ENCODE measurements around the gene MSANTD1.

The MSANTD1 gene

GRCh38 chr4:3284734-3285557 is 36.0 kb downstream of the MSANTD1 start:
- no peaks in the 10 kb centered on the region for H3K9me3 ChIP-seq (ENCODE audit: control insufficient read depth in 2 of 2, low read length in 2 of 2)

DNA sequence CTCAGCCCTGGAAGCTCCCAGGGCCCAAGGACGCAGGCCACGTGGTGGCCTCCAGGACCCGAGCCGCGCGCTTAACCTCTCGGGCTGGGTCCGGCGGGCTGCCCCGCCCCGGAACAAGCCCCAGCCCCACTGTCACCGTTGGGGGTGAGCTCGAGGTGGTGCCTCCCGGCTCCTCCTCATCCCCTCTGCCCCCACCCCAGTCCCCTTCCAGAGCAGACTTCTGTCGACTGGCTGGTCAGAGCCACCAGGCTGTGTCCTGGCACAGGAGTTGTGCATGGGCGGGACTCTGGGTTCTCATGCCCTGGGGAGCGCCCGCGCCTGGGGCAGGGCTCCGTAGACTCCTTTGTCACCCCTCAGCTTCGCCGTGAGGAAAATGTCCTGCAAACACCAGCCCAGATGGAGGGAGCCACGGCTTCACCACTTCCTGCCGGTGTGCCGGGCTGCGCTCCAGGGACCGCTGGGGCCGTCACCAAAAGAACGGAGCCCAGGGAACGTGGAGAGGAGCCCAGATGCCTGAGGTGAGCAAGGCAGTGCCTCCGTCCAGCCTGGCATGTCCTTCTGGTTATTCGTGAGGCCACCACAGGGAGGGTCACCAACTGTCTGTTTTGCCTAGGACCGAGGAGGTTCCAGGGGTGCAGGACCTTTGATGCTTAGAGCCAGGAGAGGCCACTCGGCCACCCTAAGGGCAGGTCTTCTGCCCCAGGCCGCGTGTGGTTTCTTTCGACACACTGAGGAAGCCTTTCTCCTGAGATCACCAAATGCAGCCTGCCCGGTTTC is 36.8 kb downstream of the MSANTD1 start:
- peaks cover 8% of the 10 kb centered on the region in 2 donors for H3K27me3 ChIP-seq (ENCODE audit: control insufficient read depth in 1 of 2, insufficient read depth in 2 of 2, low read length in 2 of 2)
- H3K9ac ChIP-seq (ENCODE audit: low read length in 2 of 2) = no peak overlapping the region
- H3K36me3 ChIP-seq (ENCODE audit: control insufficient read depth in 2 of 2, insufficient read depth in 2 of 2, low read length in 2 of 2) = no peaks in the 10 kb centered on the region
- no peak overlapping the region for H3K27ac ChIP-seq (ENCODE audit: low read length)
- no peak overlapping the region for H3K4me3 ChIP-seq (ENCODE audit: low read length in 2 of 2)
- H3K4me1 ChIP-seq (ENCODE audit: control insufficient read depth, insufficient read depth, low read length) = peaks cover 4% of the 10 kb centered on the region
- H3K9me3 ChIP-seq (ENCODE audit: control insufficient read depth in 2 of 2, low read length in 2 of 2) = no peaks in the 10 kb centered on the region

More at GRCh38 chr4:3284734-3285557, 36.0 kb downstream of the MSANTD1 start:
- Histone ChIP-seq H3K27ac (ENCODE audit: low read length) (no peak overlapping the region), H3K4me1 (ENCODE audit: control insufficient read depth, insufficient read depth, low read length) (peaks cover 3% of the 10 kb centered on the region), H3K27me3 (ENCODE audit: control insufficient read depth in 1 of 2, insufficient read depth in 2 of 2, low read length in 2 of 2) (peaks cover 8% of the 10 kb centered on the region in 2 donors), H3K4me3 (ENCODE audit: low read length in 2 of 2) (no peak overlapping the region), H3K9ac (ENCODE audit: low read length in 2 of 2) (no peak overlapping the region), H3K36me3 (ENCODE audit: control insufficient read depth in 2 of 2, insufficient read depth in 2 of 2, low read length in 2 of 2) (no peaks in the 10 kb centered on the region)

DNA sequence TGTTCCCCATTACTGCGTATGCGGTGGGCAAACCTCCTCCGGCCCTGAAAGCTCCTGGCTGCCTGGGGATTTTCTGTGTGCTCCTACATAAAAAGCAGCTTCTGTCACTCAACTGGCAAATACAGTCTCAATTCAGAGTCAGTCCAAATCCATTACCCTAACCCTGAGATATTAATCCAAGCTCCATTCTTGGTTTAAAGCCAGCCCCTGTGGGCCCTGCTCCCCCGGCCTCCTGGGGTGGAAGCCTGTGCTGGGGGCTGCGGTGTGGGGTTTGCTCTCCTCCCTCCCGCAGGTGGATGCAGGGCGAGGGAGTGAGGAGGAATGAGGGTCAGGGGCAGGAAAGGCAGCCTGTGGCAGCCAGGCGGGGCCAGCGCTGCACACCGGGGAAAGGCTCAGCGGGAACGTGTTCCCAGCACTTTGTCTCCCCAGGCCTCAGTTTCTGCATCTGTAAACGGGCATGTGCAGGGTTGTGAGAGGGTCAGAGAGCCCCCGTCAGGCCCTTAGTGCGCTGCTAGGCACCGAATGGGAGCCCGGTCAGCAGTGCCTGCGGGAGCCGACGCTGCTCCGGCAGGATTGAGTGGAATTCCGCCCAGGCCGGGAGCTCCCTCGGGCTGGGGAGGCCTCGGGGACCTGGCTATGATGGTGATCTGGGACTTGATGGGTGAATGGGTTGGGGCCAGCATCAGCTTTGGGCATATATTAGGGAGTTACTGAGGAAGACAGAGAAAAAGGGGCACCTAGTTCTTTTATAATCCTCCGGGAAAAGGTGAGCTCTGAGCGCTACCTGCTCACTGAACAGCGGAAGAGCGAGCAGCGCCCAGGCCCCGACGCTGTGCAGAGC is 37.6 kb downstream of the MSANTD1 start:
- no peaks in the 10 kb centered on the region for H3K9me3 ChIP-seq (ENCODE audit: control insufficient read depth in 2 of 2, low read length in 2 of 2)
- no peaks in the 10 kb centered on the region for H3K36me3 ChIP-seq (ENCODE audit: control insufficient read depth in 2 of 2, insufficient read depth in 2 of 2, low read length in 2 of 2)
- no peak overlapping the region for H3K27ac ChIP-seq (ENCODE audit: low read length)
- no peak overlapping the region for H3K4me3 ChIP-seq (ENCODE audit: low read length in 2 of 2)
- H3K27me3 ChIP-seq (ENCODE audit: control insufficient read depth in 1 of 2, insufficient read depth in 2 of 2, low read length in 2 of 2) = peaks cover 8% of the 10 kb centered on the region in 2 donors
- no peak overlapping the region for H3K9ac ChIP-seq (ENCODE audit: low read length in 2 of 2)
- peaks cover 12% of the 10 kb centered on the region for H3K4me1 ChIP-seq (ENCODE audit: control insufficient read depth, insufficient read depth, low read length)

DNA sequence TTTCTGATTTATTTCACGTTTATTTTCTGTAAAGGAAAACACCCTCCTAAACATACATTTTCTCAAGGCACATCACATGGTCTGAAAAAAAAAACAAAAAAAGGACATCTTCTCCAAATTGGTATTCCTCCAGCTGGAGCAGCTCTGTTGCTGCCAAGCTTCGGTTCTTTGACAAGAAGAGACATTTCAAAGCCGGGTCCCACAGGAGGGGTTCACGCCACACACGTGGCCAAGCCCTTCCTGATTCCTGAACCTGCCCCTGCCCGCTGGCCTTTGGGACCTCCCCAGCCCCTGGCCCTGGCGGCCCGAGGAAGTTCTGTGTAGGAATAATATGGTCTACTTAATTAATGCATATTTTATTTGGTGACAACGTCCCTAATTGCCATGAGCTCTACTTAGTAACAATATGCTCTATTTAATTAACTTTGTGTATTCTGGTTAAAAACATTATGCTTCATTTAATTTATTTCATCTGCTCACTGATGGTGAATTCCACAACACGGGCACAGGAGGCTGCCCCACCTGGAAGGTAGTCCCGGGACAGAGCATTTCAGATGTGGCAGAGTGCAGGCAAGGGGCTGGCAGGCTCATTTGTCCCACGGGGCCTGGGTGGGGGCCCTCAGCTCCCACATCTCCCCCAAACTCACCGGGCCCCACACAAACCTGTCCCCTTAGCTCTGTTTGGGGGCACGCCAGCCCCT is 38.5 kb downstream of the MSANTD1 start:
- Histone ChIP-seq H3K36me3 (ENCODE audit: control insufficient read depth in 2 of 2, insufficient read depth in 2 of 2, low read length in 2 of 2) (no peaks in the 10 kb centered on the region), H3K27ac (ENCODE audit: low read length) (no peak overlapping the region), H3K27me3 (ENCODE audit: control insufficient read depth in 1 of 2, insufficient read depth in 2 of 2, low read length in 2 of 2) (peaks cover 8% of the 10 kb centered on the region in 2 donors), H3K4me1 (ENCODE audit: control insufficient read depth, insufficient read depth, low read length) (peaks cover 19% of the 10 kb centered on the region), H3K9me3 (ENCODE audit: control insufficient read depth in 2 of 2, low read length in 2 of 2) (no peaks in the 10 kb centered on the region), H3K9ac (ENCODE audit: low read length in 2 of 2) (no peak overlapping the region), H3K4me3 (ENCODE audit: low read length in 2 of 2) (no peak overlapping the region)

- H3K27ac ChIP-seq (ENCODE audit: low read length) = no peak overlapping the region
- no peaks in the 10 kb centered on the region for H3K36me3 ChIP-seq (ENCODE audit: control insufficient read depth in 2 of 2, insufficient read depth in 2 of 2, low read length in 2 of 2)
- H3K4me1 ChIP-seq (ENCODE audit: control insufficient read depth, insufficient read depth, low read length) = peaks cover 19% of the 10 kb centered on the region
- peaks cover 8% of the 10 kb centered on the region in 2 donors for H3K27me3 ChIP-seq (ENCODE audit: control insufficient read depth in 1 of 2, insufficient read depth in 2 of 2, low read length in 2 of 2)
- no peak overlapping the region for H3K4me3 ChIP-seq (ENCODE audit: low read length in 2 of 2)
- no peak overlapping the region for H3K9ac ChIP-seq (ENCODE audit: low read length in 2 of 2)
- H3K9me3 ChIP-seq (ENCODE audit: control insufficient read depth in 2 of 2, low read length in 2 of 2) = no peaks in the 10 kb centered on the region
Measured at GRCh38 chr4:3287972-3288570, 39.1 kb downstream of the MSANTD1 start.

GRCh38 chr4:3288571-3289094 is 39.7 kb downstream of the MSANTD1 start:
- H3K4me3 ChIP-seq (ENCODE audit: low read length in 2 of 2) = no peak overlapping the region
- peaks cover 8% of the 10 kb centered on the region in 2 donors for H3K27me3 ChIP-seq (ENCODE audit: control insufficient read depth in 1 of 2, insufficient read depth in 2 of 2, low read length in 2 of 2)
- no peak overlapping the region for H3K27ac ChIP-seq (ENCODE audit: low read length)
- H3K4me1 ChIP-seq (ENCODE audit: control insufficient read depth, insufficient read depth, low read length) = peaks cover 22% of the 10 kb centered on the region
- H3K9ac ChIP-seq (ENCODE audit: low read length in 2 of 2) = no peak overlapping the region
- H3K9me3 ChIP-seq (ENCODE audit: control insufficient read depth in 2 of 2, low read length in 2 of 2) = no peaks in the 10 kb centered on the region
- no peaks in the 10 kb centered on the region for H3K36me3 ChIP-seq (ENCODE audit: control insufficient read depth in 2 of 2, insufficient read depth in 2 of 2, low read length in 2 of 2)

DNA sequence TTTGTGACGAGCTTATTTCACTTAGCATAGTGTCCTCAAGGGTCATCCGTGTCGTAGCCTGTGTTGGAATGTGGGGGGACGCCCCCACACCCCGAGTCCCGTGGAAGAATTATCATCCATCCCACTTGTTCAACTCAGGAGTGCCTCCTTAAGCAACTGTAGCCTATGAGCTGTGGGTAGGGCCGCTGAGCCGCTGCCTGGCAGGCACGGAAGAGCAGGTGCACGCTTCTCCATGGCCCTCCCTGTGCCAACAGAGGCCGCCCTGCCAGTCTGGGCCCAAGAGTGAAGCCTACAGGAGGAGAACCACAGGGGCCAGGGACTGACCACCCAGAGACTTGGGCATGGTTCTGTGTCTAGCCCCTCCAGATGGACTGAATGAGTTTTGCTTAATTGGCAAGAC is 41.5 kb downstream of the MSANTD1 start:
- H3K27me3 ChIP-seq (ENCODE audit: control insufficient read depth in 1 of 2, insufficient read depth in 2 of 2, low read length in 2 of 2) = peaks cover 5 to 8% of the 10 kb centered on the region in 2 donors
- no peak overlapping the region for H3K4me3 ChIP-seq (ENCODE audit: low read length in 2 of 2)
- H3K9me3 ChIP-seq (ENCODE audit: control insufficient read depth in 2 of 2, low read length in 2 of 2) = no peaks in the 10 kb centered on the region
- H3K27ac ChIP-seq (ENCODE audit: low read length) = no peak overlapping the region
- no peak overlapping the region for H3K9ac ChIP-seq (ENCODE audit: low read length in 2 of 2)
- H3K36me3 ChIP-seq (ENCODE audit: control insufficient read depth in 2 of 2, insufficient read depth in 2 of 2, low read length in 2 of 2) = no peaks in the 10 kb centered on the region
- peaks cover 29% of the 10 kb centered on the region for H3K4me1 ChIP-seq (ENCODE audit: control insufficient read depth, insufficient read depth, low read length)

DNA sequence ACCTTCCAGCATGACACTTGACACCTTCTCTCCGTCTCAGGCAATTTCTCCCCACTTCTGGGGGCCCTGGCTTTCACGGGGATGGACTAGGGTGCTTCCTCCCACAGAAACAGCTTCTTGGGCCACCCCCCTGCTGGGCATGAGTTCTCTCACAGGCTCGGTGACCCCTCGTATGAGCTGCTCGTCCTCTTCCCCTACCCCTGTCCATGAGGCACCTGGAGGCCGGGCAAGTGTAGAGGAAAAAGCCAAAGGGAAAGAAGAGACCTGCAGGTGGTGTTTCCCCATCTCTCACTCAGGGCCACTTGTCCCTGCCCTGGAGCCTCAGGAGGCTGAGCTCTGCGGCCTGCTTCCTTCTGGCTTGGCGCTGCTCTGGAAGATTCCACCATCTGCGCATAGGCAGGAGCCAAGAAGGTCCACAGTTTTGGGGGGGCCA is 41.9 kb downstream of the MSANTD1 start:
- Histone ChIP-seq H3K9ac (ENCODE audit: low read length in 2 of 2) (no peak overlapping the region), H3K27ac (ENCODE audit: low read length) (no peak overlapping the region), H3K27me3 (ENCODE audit: control insufficient read depth in 1 of 2, insufficient read depth in 2 of 2, low read length in 2 of 2) (peaks cover 5% of the 10 kb centered on the region in 2 donors), H3K4me1 (ENCODE audit: control insufficient read depth, insufficient read depth, low read length) (peaks cover 29% of the 10 kb centered on the region), H3K36me3 (ENCODE audit: control insufficient read depth in 2 of 2, insufficient read depth in 2 of 2, low read length in 2 of 2) (no peaks in the 10 kb centered on the region), H3K9me3 (ENCODE audit: control insufficient read depth in 2 of 2, low read length in 2 of 2) (no peaks in the 10 kb centered on the region), H3K4me3 (ENCODE audit: low read length in 2 of 2) (peak overlapping the region in 1 of 2 donors; percentile 93)

- peak overlapping the region; percentile 78 to 87 for H3K9ac ChIP-seq (ENCODE audit: low read length in 2 of 2)
- peak overlapping the region; percentile 83 to 93 for H3K4me3 ChIP-seq (ENCODE audit: low read length in 2 of 2)
- H3K36me3 ChIP-seq (ENCODE audit: control insufficient read depth in 2 of 2, insufficient read depth in 2 of 2, low read length in 2 of 2) = no peaks in the 10 kb centered on the region
- H3K27ac ChIP-seq (ENCODE audit: low read length) = peak overlapping the region; percentile 86
- H3K27me3 ChIP-seq (ENCODE audit: control insufficient read depth in 1 of 2, insufficient read depth in 2 of 2, low read length in 2 of 2) = peaks cover 2 to 3% of the 10 kb centered on the region in 2 donors
- H3K4me1 ChIP-seq (ENCODE audit: control insufficient read depth, insufficient read depth, low read length) = peaks cover 26% of the 10 kb centered on the region
- H3K9me3 ChIP-seq (ENCODE audit: control insufficient read depth in 2 of 2, low read length in 2 of 2) = no peaks in the 10 kb centered on the region
Measured at GRCh38 chr4:3291411-3291968, 42.5 kb downstream of the MSANTD1 start.
